GM23338 (cell line): ENCODE results near the gene TCF7L1. TPM values are rescaled to one million over a fixed set of nuclear protein-coding genes. Genes with fewer than 3 reads are reported as not detected.

Source experiments
- ATAC-seq: fragments of 200-7000 bp; cut with Tn5 transposase; 3 replicates; pipeline ENCODE4 v1.9.1; 2020
- DNase-seq: peaks from one replicate; pipeline ENCODE4 v3.0.0-alpha.2; 2015; ENCODE audit warnings: low spot score
- H2AFZ ChIP-seq: fragments of 200-600 bp; sonication (generic); 2 replicates; pipeline ENCODE4 v1.8.0; 2016; ENCODE audit warnings: antibody characterized with exemption, mild to moderate bottlenecking, moderate library complexity
- H3F3A ChIP-seq: fragments of 200-600 bp; sonication (generic); replicated peaks from 2 replicates; pipeline ENCODE4 v1.8.0; 2017; ENCODE audit warnings: antibody characterized with exemption, mixed run types, low read depth
- H3K27ac ChIP-seq: fragments of 200-600 bp; sonication (generic); 2 replicates; pipeline ENCODE4 v1.6.1; 2016; ENCODE audit warnings: low read depth
- H3K27me3 ChIP-seq: fragments of 200-600 bp; sonication (generic); 2 replicates; pipeline ENCODE4 v1.8.0; 2016; ENCODE audit warnings: mild to moderate bottlenecking, mixed run types, moderate library complexity; ENCODE audit not compliant: insufficient read depth
- H3K36me3 ChIP-seq: fragments of 200-600 bp; sonication (generic); 2 replicates; pipeline ENCODE4 v1.8.0; 2016; ENCODE audit warnings: mild to moderate bottlenecking; ENCODE audit not compliant: insufficient read depth
- H3K4me1 ChIP-seq: fragments of 200-600 bp; sonication (generic); 2 replicates; pipeline ENCODE4 v1.8.0; 2016; ENCODE audit warnings: mild to moderate bottlenecking, moderate library complexity; ENCODE audit not compliant: insufficient read depth
- H3K4me2 ChIP-seq: fragments of 200-600 bp; sonication (generic); 2 replicates; pipeline ENCODE4 v1.7.1; 2017; ENCODE audit warnings: mixed run types
- H3K4me3 ChIP-seq: fragments of 200-600 bp; sonication (generic); 2 replicates; pipeline ENCODE4 v1.6.1; 2016; ENCODE audit warnings: mixed run types
- H3K79me2 ChIP-seq: fragments of 200-600 bp; sonication (generic); replicated peaks from 2 replicates; pipeline ENCODE4 v1.8.0; 2017; ENCODE audit warnings: mild to moderate bottlenecking; ENCODE audit not compliant: insufficient read depth
- H3K9me2 ChIP-seq: fragments of 200-600 bp; sonication (generic); 2 replicates; pipeline ENCODE4 v1.8.0; 2017; ENCODE audit not compliant: insufficient read depth
- H4K20me1 ChIP-seq: fragments of 200-600 bp; sonication (generic); replicated peaks from 2 replicates; pipeline ENCODE4 v1.8.0; 2017; ENCODE audit warnings: mild to moderate bottlenecking; ENCODE audit not compliant: insufficient read depth
- H3K27ac Mint-ChIP-seq: 2 replicates; pipeline ENCODE4 v1.8.0; 2020; ENCODE audit warnings: inconsistent platforms, mild to moderate bottlenecking, moderate library complexity, mixed read lengths
- H3K27me3 Mint-ChIP-seq: 3 replicates; pipeline ENCODE4 v1.8.0; 2022; ENCODE audit warnings: low read depth, mild to moderate bottlenecking, moderate library complexity, mixed read lengths, inconsistent platforms; ENCODE audit not compliant: insufficient read depth, poor library complexity
- H3K36me3 Mint-ChIP-seq: 3 replicates; pipeline ENCODE4 v1.8.0; 2021; ENCODE audit warnings: low read depth, mild to moderate bottlenecking, inconsistent platforms, moderate library complexity, mixed read lengths
- H3K4me1 Mint-ChIP-seq: 3 replicates; pipeline ENCODE4 v1.8.0; 2020; ENCODE audit warnings: mild to moderate bottlenecking, inconsistent platforms, mixed read lengths
- H3K4me3 Mint-ChIP-seq: 3 replicates; pipeline ENCODE4 v1.8.0; 2021; ENCODE audit warnings: moderate library complexity, mild to moderate bottlenecking, inconsistent platforms, mixed read lengths
- H3K9me3 Mint-ChIP-seq: 3 replicates; pipeline ENCODE4 v1.8.0; 2020; ENCODE audit warnings: moderate library complexity, mild to moderate bottlenecking, inconsistent platforms, mixed read lengths
- CREB1 ChIP-seq: fragments of 250-450 bp; sonication (Bioruptor Pico); IDR thresholded peaks from 2 replicates; pipeline ENCODE4 v1.5.0; 2020; ENCODE audit warnings: low read depth, mild to moderate bottlenecking, moderate library complexity
- CTCF ChIP-seq, 2 experiments: fragments of 200-600 bp in 1 of 2; sonication (generic) in 1 of 2; conservative IDR thresholded peaks; 2 replicates each; pipeline versions ENCODE4 v1.5.1 to v1.6.1; 2016 to 2017; ENCODE audit warnings: antibody characterized with exemption in 2 of 2, low read depth in 2 of 2, mild to moderate bottlenecking in 2 of 2, moderate library complexity in 1 of 2
- ETS1 ChIP-seq: IDR thresholded peaks from 2 replicates; pipeline ENCODE4 v1.6.1; 2016; ENCODE audit warnings: antibody characterized with exemption
- EZH2 ChIP-seq: fragments of 200-600 bp; sonication (generic); IDR thresholded peaks from one replicate; pipeline ENCODE4 v1.8.0; 2017; ENCODE audit warnings: antibody characterized with exemption, mild to moderate bottlenecking, low read depth; ENCODE audit not compliant: unreplicated experiment
- EZH2phosphoT487 ChIP-seq: fragments of 200-600 bp; sonication (generic); IDR thresholded peaks from one replicate; pipeline ENCODE4 v1.8.1; 2018; ENCODE audit warnings: antibody characterized with exemption; ENCODE audit not compliant: unreplicated experiment
- JUNB ChIP-seq: IDR thresholded peaks from one replicate; pipeline ENCODE4 v1.6.1; 2016; ENCODE audit warnings: antibody characterized with exemption; ENCODE audit not compliant: unreplicated experiment
- NANOG ChIP-seq: IDR thresholded peaks from 2 replicates; pipeline ENCODE4 v1.6.1; 2016; ENCODE audit warnings: antibody characterized with exemption, borderline replicate concordance
- POLR2AphosphoS5 ChIP-seq: IDR thresholded peaks from 2 replicates; pipeline ENCODE4 v1.6.1; 2016; ENCODE audit warnings: antibody characterized with exemption, low read depth
- REST ChIP-seq: IDR thresholded peaks from one replicate; pipeline ENCODE4 v1.6.1; 2018; ENCODE audit warnings: antibody characterized with exemption; ENCODE audit not compliant: unreplicated experiment
- STAT1 ChIP-seq: IDR thresholded peaks from one replicate; pipeline ENCODE4 v1.6.1; 2016; ENCODE audit warnings: antibody characterized with exemption; ENCODE audit not compliant: unreplicated experiment
- ZNF114 ChIP-seq: fragments of 250-450 bp; sonication (Bioruptor Pico); IDR thresholded peaks from 2 replicates; pipeline ENCODE4 v1.5.0; 2020; ENCODE audit warnings: mild to moderate bottlenecking, moderate library complexity
- ZNF331 ChIP-seq: fragments of 250-450 bp; sonication (Bioruptor Pico); IDR thresholded peaks from 2 replicates; pipeline ENCODE4 v1.5.0; 2020; ENCODE audit warnings: low read depth, mild to moderate bottlenecking, moderate library complexity
- ZNF462 ChIP-seq: fragments of 250-450 bp; sonication (Bioruptor Pico); IDR thresholded peaks from 2 replicates; pipeline ENCODE4 v1.5.0; 2020; ENCODE audit warnings: mild to moderate bottlenecking, moderate library complexity
- polyA plus RNA-seq: library from polyadenylated mRNA; unstranded; fragments of >200 nt; fragmentation: Nextera tagmentation; extraction: Ambion mirVana; gene quantifications from 2 replicates; pipeline ENCODE4 v1.2.1, GENCODE V29; 2016
- total RNA-seq: library from RNA; depleted of rRNA; stranded (reverse); fragments of >200 nt; shearing (Covaris generic); gene quantifications from 2 replicates; pipeline ENCODE4 v1.2.3, GENCODE V29; 2014

TCF7L1 gene
- total and polyA plus RNA-seq, 2 experiments from 2014 or later, result 47.3 to 101 TPM

- TF ChIP-seq ZNF114, result no peak
- TF ChIP-seq REST, result peak; percentile 29
- TF ChIP-seq ETS1, result 0 out of 2 replicates have a peak, but pooled peaks have one; percentile 41
- no peak for TF ChIP-seq STAT1
- peak; percentile 64; the same call in 1 of the 2 replicates for TF ChIP-seq CREB1
- no peak for TF ChIP-seq EZH2
- TF ChIP-seq POLR2AphosphoS5, result peak; percentile 99
- TF ChIP-seq EZH2phosphoT487, result no peak
- TF ChIP-seq NANOG, result no peak
- TF ChIP-seq ZNF331, result no peak
- no peak for TF ChIP-seq ZNF462
- no peak for TF ChIP-seq CTCF (conservative IDR thresholded peaks at IDR 0.05; ENCODE audit: low read depth in 2 of 2)
- no peak for TF ChIP-seq JUNB
- Histone ChIP-seq H3K36me3 (peaks cover 21% of the 10 kb centered on the region), H3F3A (no peaks in the 10 kb centered on the region), H2AFZ (peak within 1 kb of the TSS; percentile 78), H3K9me2 (no peaks in the 10 kb centered on the region), H3K4me3 (peak within 1 kb of the TSS; percentile 98), H3K27ac (peak within 1 kb of the TSS; percentile 95), H3K4me2 (peak within 1 kb of the TSS; percentile 84), H3K27me3 (no peaks in the 10 kb centered on the region), H4K20me1 (peaks cover 23% of the 10 kb centered on the region), H3K79me2 (peaks cover 39% of the 10 kb centered on the region), H3K4me1 (peaks cover 37% of the 10 kb centered on the region)
- peaks cover 44% of the 10 kb centered on the region for H3K36me3 Mint-ChIP-seq
- ATAC-seq (peak; percentile 92), DNase-seq (peak; percentile 97)
- peaks cover 9% of the 10 kb centered on the region for H3K27me3 Mint-ChIP-seq
- H3K4me1 Mint-ChIP-seq, result peaks cover 44% of the 10 kb centered on the region
- no peaks in the 10 kb centered on the region; the same call in 2 of the 3 replicates for H3K9me3 Mint-ChIP-seq
- H3K27ac Mint-ChIP-seq, result peak within 1 kb of the TSS; percentile 99
- peak within 1 kb of the TSS; percentile 91 for H3K4me3 Mint-ChIP-seq
Observed at GRCh38 chr2:85327822-85328617, 194.8 kb downstream of the TCF7L1 start, which contains the start of gene TGOLN2. Gene TGOLN2 (minus strand): TSS chr2:85327989. CDS start chr2:85327962, 27 bp downstream.
